ENCODE data around the gene LDLRAD4.

LDLRAD4 gene

DNA sequence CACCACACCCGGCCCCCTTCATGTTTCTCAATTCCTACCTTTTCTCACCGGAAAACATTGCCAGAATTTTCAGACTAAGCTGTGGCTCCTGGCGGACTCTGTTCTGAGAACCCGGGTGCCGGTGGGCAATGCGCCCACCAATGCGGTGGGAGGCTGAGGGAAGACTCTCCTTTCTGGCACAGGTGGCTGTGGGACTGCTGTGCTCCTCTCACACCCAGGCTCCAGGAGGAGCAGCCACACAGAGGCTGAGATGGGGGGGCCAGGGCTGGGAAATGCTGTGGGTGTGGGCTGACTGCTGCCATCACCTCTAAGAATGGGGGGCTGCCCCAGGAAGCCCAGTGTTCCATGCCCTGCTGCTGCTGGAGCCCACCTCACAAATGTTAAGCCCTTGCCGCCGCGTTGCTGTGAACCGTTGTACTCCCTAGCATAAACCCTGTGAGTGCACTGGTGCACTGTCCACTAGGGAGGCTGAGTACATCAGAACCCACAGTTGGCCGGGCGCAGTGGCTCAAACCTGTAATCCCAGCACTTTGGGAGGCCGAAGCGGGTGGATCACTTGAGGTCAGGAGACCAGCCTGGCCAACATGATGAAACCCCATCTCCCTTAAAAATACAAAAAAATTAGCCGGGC lies 152.6 kb downstream of the LDLRAD4 start:
- no peak for DNase-seq (ENCODE audit: low read depth in 3 of 3)

DNA sequence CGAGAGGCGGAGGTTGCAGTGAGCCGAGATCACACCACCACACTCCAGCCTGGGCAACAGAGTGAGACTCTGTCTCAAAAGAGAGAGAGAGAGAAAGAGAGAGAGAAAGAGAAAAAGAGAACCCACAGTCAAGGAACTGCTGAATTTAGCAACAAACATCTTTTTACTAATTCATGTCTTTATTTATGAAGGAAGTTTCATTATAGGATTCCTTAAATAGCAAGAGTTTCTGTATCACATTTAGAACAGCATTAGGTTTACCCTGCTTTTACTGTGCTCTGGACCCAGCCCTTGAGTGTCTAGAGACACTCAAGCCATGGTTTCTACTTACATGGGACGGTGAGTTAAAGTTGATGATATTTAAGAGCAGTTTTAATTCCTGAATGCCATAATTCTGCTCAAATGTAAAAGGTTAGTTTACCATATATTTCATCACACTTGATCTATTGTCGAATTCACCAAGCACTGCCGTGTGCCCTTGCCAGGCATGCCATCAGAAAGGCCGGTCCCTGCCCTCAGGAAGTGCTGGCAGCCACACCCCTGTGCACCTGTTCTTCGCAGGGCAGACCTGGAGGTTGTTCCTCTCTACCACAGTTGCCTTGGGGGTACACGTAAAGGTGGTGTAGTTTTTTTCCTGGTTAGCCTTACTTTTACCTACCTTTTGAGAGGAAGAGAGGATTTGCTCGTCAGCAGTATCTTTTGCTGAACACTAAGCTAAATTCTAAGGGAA lies 153.3 kb downstream of the LDLRAD4 start:
- DNase-seq (ENCODE audit: low read depth in 3 of 3) = no peak

- DNase-seq (ENCODE audit: low read depth in 3 of 3) = no peak
Observed at GRCh38 chr18:13372531-13372951, 154.0 kb downstream of the LDLRAD4 start.

GRCh38 chr18:13374096-13374467 lies 155.5 kb downstream of the LDLRAD4 start:
- DNase-seq (ENCODE audit: low read depth in 3 of 3) = no peak

GRCh38 chr18:13374468-13375301 lies 156.1 kb downstream of the LDLRAD4 start:
- DNase-seq (ENCODE audit: low read depth in 3 of 3) = no peak

DNA sequence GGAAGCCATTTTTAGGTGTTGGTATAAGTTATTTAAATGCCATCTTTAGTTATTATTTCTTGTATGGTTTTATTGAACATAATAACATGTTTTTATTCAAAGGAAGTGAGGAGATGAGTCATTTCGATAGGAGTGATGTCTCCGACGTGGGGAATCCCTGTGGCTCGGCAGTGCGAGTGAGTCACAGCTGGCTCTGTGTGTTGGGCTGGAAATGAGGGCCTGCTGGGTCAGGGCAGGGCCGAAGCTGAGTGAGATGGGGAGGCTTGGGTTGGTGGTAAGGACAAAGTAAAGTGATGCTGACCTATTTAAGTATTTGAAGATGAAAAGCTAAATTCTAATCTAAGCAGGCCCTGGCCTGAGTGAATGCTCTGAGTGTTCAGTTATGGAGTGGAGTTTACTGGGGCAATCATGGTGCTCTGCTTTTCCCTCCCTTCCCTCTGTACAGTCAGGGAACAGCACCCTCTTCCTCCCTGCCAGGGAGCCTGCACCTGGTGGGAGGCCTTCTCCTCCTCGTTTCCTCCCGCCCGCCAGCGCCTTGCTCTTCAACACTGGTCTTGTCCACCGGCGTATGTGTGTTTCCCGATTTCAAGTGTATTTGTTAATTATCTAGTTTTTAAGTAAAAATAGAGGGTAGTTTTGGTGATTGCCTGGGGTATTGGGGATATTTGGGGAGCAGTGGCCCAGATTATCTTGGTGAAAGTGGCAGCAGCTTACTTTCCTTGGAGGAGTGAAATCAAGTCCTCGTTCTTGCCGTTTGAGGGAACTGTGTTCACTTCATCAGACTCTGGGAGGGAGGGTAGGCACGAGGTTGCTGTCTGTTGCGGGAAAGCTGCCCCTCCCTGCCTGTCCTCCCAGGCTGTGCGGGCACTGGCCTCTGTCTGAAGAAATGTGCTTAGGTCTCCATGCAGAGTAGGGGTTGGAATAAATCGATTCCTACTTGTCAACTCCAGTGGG lies 157.0 kb downstream of the LDLRAD4 start:
- peak; percentile 53 to 73 (median 73) for DNase-seq (ENCODE audit: low read depth in 3 of 3)

GRCh38 chr18:13376298-13376840 lies 157.8 kb downstream of the LDLRAD4 start:
- peak in 1 of 3 experiments; percentile 57 for DNase-seq (ENCODE audit: low read depth in 3 of 3)

GRCh38 chr18:13376841-13377351 lies 158.3 kb downstream of the LDLRAD4 start:
- DNase-seq (ENCODE audit: low read depth in 3 of 3) = peak; percentile 43 to 70 (median 46)

DNA sequence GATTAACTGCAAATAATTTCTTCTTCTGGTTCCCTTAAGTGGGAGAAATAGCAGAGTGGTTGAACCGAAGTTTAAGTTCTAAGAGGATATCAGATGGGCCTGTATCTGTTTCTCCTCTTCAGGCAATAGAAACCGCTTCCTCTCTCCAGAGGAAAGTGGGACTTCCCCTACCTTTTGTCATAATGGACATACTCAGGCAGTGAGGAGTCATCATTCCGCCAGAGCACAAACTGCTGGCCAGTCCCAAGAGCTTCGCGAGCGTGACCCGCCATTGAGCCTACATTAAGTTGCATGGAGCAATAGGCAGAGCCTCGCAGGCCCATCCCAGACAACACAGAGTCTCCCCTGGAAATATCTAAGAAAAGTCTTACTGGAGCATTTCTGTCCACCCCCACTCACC lies 158.9 kb downstream of the LDLRAD4 start:
- peak in 1 of 3 experiments; percentile 24 for DNase-seq (ENCODE audit: low read depth in 3 of 3)

- DNase-seq (ENCODE audit: low read depth in 3 of 3) = no peak
Observed at GRCh38 chr18:13378150-13378549, 159.6 kb downstream of the LDLRAD4 start.

GRCh38 chr18:13379062-13379865 lies 160.7 kb downstream of the LDLRAD4 start:
- no peak for DNase-seq (ENCODE audit: low read depth in 3 of 3)

DNA sequence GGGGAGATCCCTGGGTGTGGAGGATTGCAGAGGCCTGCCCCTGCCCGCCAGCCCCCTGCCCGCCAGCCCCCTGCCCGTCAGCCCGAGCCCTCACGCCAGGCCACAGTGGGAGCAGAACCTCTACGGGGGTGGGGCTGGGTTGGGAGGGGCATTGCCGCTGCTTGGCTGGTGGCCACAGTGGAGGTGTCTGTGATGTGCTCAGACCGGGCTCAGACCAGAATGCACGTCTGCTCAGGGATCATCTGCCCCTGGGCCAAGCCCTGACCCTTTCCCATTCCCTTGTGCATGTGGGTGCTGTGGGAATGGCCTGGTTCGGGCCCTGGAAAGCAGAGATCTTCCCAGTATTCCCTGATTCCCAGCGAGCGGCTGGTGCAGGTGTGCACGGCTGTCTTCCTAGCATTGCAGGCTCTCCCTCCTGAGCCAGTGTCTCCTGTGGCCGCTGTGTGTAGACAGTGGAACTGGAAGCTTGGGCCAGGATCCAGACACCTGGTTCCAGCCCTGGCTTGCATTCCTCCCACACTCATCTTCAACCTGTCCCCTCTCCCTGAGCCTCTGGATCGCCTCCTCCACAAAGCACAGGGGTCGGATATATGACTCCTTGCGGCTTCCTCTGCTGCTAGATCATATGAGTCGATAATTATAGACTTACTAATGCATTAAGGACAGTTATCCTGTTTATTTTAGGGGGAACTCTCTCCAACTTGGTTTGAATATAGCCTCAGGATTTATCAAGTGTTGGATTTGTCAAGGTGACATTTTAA lies 161.6 kb downstream of the LDLRAD4 start:
- no peak for DNase-seq (ENCODE audit: low read depth in 3 of 3)

- no peak for DNase-seq (ENCODE audit: low read depth in 3 of 3)
Observed at GRCh38 chr18:13380691-13381070, 162.1 kb downstream of the LDLRAD4 start.

DNA sequence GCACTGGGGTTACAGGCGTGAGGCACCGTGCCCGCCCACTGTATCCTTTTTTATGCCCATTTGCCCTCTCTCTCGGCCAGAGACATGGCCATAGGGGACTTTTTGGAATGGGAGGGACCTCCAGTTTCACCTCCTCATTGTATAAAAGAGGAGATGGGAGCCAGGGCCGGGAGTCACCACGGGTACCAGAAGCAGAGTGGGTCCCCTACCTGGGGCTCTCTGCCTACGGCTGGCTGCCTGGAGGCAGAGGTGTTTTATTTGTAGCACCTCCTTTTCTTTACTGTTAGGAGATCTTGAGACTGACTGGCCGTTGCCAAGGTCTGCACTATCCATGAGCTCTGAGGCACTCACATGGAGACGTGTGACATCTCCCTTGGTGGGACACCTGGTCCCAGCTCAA lies 162.8 kb downstream of the LDLRAD4 start:
- DNase-seq (ENCODE audit: low read depth in 3 of 3) = no peak

- peak in 1 of 3 experiments; percentile 21 for DNase-seq (ENCODE audit: low read depth in 3 of 3)
Observed at GRCh38 chr18:13381944-13382365, 163.4 kb downstream of the LDLRAD4 start.

- peak in 1 of 3 experiments; percentile 19 for DNase-seq (ENCODE audit: low read depth in 3 of 3)
Observed at GRCh38 chr18:13382366-13382953, 163.9 kb downstream of the LDLRAD4 start.

GRCh38 chr18:13382954-13383827 lies 164.6 kb downstream of the LDLRAD4 start:
- DNase-seq (ENCODE audit: low read depth in 3 of 3) = peak in 1 of 3 experiments; percentile 14
